IPS DF 6.9 (cell line): ENCODE data around the gene ZDHHC11.
"Not testable (repeated sequence)": the region's sequence is repeated elsewhere in the genome, so short reads cannot be mapped to it uniquely, and the experiment has no call there.

Source experiments
- DNase-seq: peaks from one replicate; pipeline ENCODE4 v3.0.0-alpha.2; 2013; ENCODE audit warnings: low read depth, low spot score
- H3K27ac ChIP-seq: one replicate; pipeline ENCODE4 v1.5.1; 2013; ENCODE audit warnings: low read length, control low read depth
- H3K27me3 ChIP-seq: 2 replicates; pipeline ENCODE4 v1.6.1; 2013; ENCODE audit warnings: mild to moderate bottlenecking, low read length; ENCODE audit not compliant: control insufficient read depth, insufficient read depth
- H3K36me3 ChIP-seq: 2 replicates; pipeline ENCODE4 v1.6.1; 2013; ENCODE audit warnings: low read length; ENCODE audit not compliant: control insufficient read depth, insufficient read depth
- H3K4me1 ChIP-seq: 2 replicates; pipeline ENCODE4 v1.6.1; 2013; ENCODE audit warnings: low read length; ENCODE audit not compliant: control insufficient read depth, insufficient read depth
- H3K4me3 ChIP-seq: 2 replicates; pipeline ENCODE4 v1.5.1; 2013; ENCODE audit warnings: mild to moderate bottlenecking, low read length
- H3K9me3 ChIP-seq: 2 replicates; pipeline ENCODE4 v1.6.1; 2013; ENCODE audit warnings: low read length, inconsistent platforms; ENCODE audit not compliant: control insufficient read depth, insufficient read depth
- WGBS: extraction: QIAGEN DNeasy Blood & Tissue Kit; methylation state at CpG from one replicate; pipeline ENCODE4 v1.1.7; 2013; ENCODE audit warnings: mixed read lengths, missing lambda C conversion rate; ENCODE audit not compliant: insufficient read length, insufficient coverage; 5-methylcytosine and 5-hydroxymethylcytosine counted together

Gene ZDHHC11

GRCh38 chr5:851076-851475 is 290 bp upstream of the ZDHHC11 start:
- no peaks in the 10 kb centered on the region for H3K27me3 ChIP-seq
- no peak overlapping the region for H3K4me3 ChIP-seq
- no peak overlapping the region for H3K27ac ChIP-seq

GRCh38 chr5:849651-850301 is 1.0 kb downstream of the ZDHHC11 start:
- Histone ChIP-seq H3K4me3 (no peak overlapping the region), H3K4me1 (no peaks in the 10 kb centered on the region), H3K27me3 (no peaks in the 10 kb centered on the region), H3K27ac (no peak overlapping the region), H3K9me3 (no peaks in the 10 kb centered on the region), H3K36me3 (no peaks in the 10 kb centered on the region; the same call in 1 of the 2 replicates)
- WGBS = no CpG with 5 or more reads among the region's 20 CpGs
- DNase-seq = no peak

More at GRCh38 chr5:851076-851475, 290 bp upstream of the ZDHHC11 start:
- Histone ChIP-seq H3K9me3 (no peaks in the 10 kb centered on the region), H3K36me3 (no peaks in the 10 kb centered on the region; the same call in 1 of the 2 replicates), H3K4me1 (no peaks in the 10 kb centered on the region)
- no CpG with 5 or more reads among the region's 19 CpGs for WGBS
- DNase-seq = no peak

GRCh38 chr5:848671-849111 is 2.1 kb downstream of the ZDHHC11 start:
- Histone ChIP-seq H3K27me3 (no peaks in the 10 kb centered on the region), H3K4me1 (no peaks in the 10 kb centered on the region), H3K36me3 (no peaks in the 10 kb centered on the region; the same call in 1 of the 2 replicates), H3K9me3 (no peaks in the 10 kb centered on the region), H3K4me3 (no peak overlapping the region), H3K27ac (no peak overlapping the region)
- WGBS = no CpG with 5 or more reads among the region's 14 CpGs
- DNase-seq = no peak

- H3K36me3 ChIP-seq = not testable (repeated sequence)
These were observed 3.0 kb downstream of the ZDHHC11 start for GRCh38 chr5:847736-848135.

GRCh38 chr5:847212-847611 is 3.6 kb downstream of the ZDHHC11 start:
- not testable (repeated sequence) for H3K4me1 ChIP-seq, H3K4me3 ChIP-seq
- WGBS = no CpG with 5 or more reads among the region's 18 CpGs

More at GRCh38 chr5:847736-848135, 3.0 kb downstream of the ZDHHC11 start:
- WGBS = no CpG with 5 or more reads among the region's 7 CpGs
- not testable (repeated sequence) for H3K27ac ChIP-seq, H3K9me3 ChIP-seq, H3K4me3 ChIP-seq, H3K4me1 ChIP-seq, H3K27me3 ChIP-seq, DNase-seq

GRCh38 chr5:846602-847091 is 4.1 kb downstream of the ZDHHC11 start:
- not testable (repeated sequence) for H3K27me3 ChIP-seq, H3K36me3 ChIP-seq, H3K9me3 ChIP-seq, DNase-seq, H3K4me1 ChIP-seq, H3K4me3 ChIP-seq, H3K27ac ChIP-seq
- no CpG with 5 or more reads among the region's 18 CpGs for WGBS

More at GRCh38 chr5:847212-847611, 3.6 kb downstream of the ZDHHC11 start:
- not testable (repeated sequence) for H3K27me3 ChIP-seq, H3K36me3 ChIP-seq, H3K9me3 ChIP-seq, H3K27ac ChIP-seq, DNase-seq

GRCh38 chr5:845676-846601 is 4.8 kb downstream of the ZDHHC11 start:
- H3K27me3 ChIP-seq, H3K27ac ChIP-seq, H3K9me3 ChIP-seq, H3K4me3 ChIP-seq, DNase-seq, H3K36me3 ChIP-seq, H3K4me1 ChIP-seq: not testable (repeated sequence)
- WGBS = no CpG with 5 or more reads among the region's 35 CpGs

- WGBS = no CpG with 5 or more reads among the region's 21 CpGs
- not testable (repeated sequence) for DNase-seq, H3K4me1 ChIP-seq, H3K9me3 ChIP-seq, H3K27ac ChIP-seq, H3K27me3 ChIP-seq, H3K4me3 ChIP-seq, H3K36me3 ChIP-seq
These were observed 5.6 kb downstream of the ZDHHC11 start for GRCh38 chr5:845031-845675.

GRCh38 chr5:844426-844825 is 6.4 kb downstream of the ZDHHC11 start:
- no CpG with 5 or more reads among the region's 16 CpGs for WGBS
- not testable (repeated sequence) for H3K4me3 ChIP-seq, H3K9me3 ChIP-seq, DNase-seq, H3K27ac ChIP-seq, H3K4me1 ChIP-seq, H3K36me3 ChIP-seq, H3K27me3 ChIP-seq

- H3K4me3 ChIP-seq, H3K9me3 ChIP-seq, H3K4me1 ChIP-seq, H3K27ac ChIP-seq, H3K27me3 ChIP-seq, DNase-seq, H3K36me3 ChIP-seq: not testable (repeated sequence)
- WGBS = no CpG with 5 or more reads among the region's 22 CpGs
These were observed 6.9 kb downstream of the ZDHHC11 start for GRCh38 chr5:843926-844325.
